ENCODE results near the gene MAPK11.

- TF ChIP-seq ZFX (IDR thresholded peaks at IDR 0.05) = no peak
- no peak for TF ChIP-seq CTCF (conservative IDR thresholded peaks at IDR 0.05)
Measured at GRCh38 chr22:50257041-50257440, 13.1 kb downstream of the MAPK11 start.
